CD4-positive, alpha-beta T cell (primary cell): ENCODE measurements around the gene TRPM5. TPM values are rescaled to one million over a fixed set of nuclear protein-coding genes. Genes with fewer than 3 reads are reported as not detected.
A peak's percentile ranks its signal among the peaks of the same experiment; 100 is the strongest.

Source experiments
- ATAC-seq: fragments of 200-7000 bp; cut with Tn5 transposase; one replicate; pipeline ENCODE4 v1.10.0; 2022; ENCODE audit warnings: mild to moderate bottlenecking; ENCODE audit not compliant: poor library complexity
- CTCF ChIA-PET: fragments of 350-600 bp; sonication (Branson Sonifier 250); formaldehyde crosslinking; loops from one replicate; lab custom pipeline; 2021; ENCODE audit warnings: antibody characterized with exemption, inconsistent platforms; lab: Charles Lee
- POLR2A ChIA-PET: fragments of 350-600 bp; sonication (Branson Sonifier 250); formaldehyde crosslinking; loops from one replicate; lab custom pipeline; 2021; ENCODE audit warnings: antibody characterized with exemption, inconsistent platforms; lab: Charles Lee
- DNase-seq, 14 experiments: peaks; one replicate each; pipeline ENCODE4 v3.0.0-alpha.2; 2013 to 2020; ENCODE audit warnings: mixed read lengths in 2 of 14
- H3K27ac ChIP-seq, 2 donors: one replicate each; pipeline versions ENCODE4 v1.5.1 to v1.7.0; 2013; ENCODE audit warnings: low read length in 2 of 2, low read depth in 1 of 2, mild to moderate bottlenecking in 1 of 2
- H3K27me3 ChIP-seq, 2 experiments: 1 replicate in 1 of 2; 2 replicates in 1 of 2; pipeline versions ENCODE4 v1.6.1 to v1.7.0; 2013; ENCODE audit warnings: low read length in 2 of 2, control low read depth in 1 of 2, mild to moderate bottlenecking in 1 of 2, moderate library complexity in 1 of 2; ENCODE audit not compliant: insufficient read depth in 2 of 2, control insufficient read depth in 1 of 2
- H3K36me3 ChIP-seq: one replicate; pipeline ENCODE4 v1.6.1; 2013; ENCODE audit warnings: low read length, control low read depth; ENCODE audit not compliant: insufficient read depth
- H3K4me1 ChIP-seq: one replicate; pipeline ENCODE4 v1.6.1; 2013; ENCODE audit warnings: low read length, control low read depth; ENCODE audit not compliant: insufficient read depth
- H3K4me3 ChIP-seq: one replicate; pipeline ENCODE4 v1.5.1; 2013; ENCODE audit warnings: mild to moderate bottlenecking, low read length, moderate library complexity
- H3K9me3 ChIP-seq, 2 experiments: 1 replicate in 1 of 2; 2 replicates in 1 of 2; pipeline versions ENCODE4 v1.6.1 to v1.7.0; 2013; ENCODE audit warnings: low read length in 2 of 2, mild to moderate bottlenecking in 2 of 2, control low read depth in 1 of 2, moderate library complexity in 1 of 2; ENCODE audit not compliant: control insufficient read depth in 1 of 2, insufficient read depth in 1 of 2
- H3K27ac Mint-ChIP-seq: one replicate; pipeline ENCODE4 v1.8.0; 2020; ENCODE audit warnings: mixed read lengths
- H3K27me3 Mint-ChIP-seq: one replicate; pipeline ENCODE4 v1.8.0; 2021; ENCODE audit warnings: mixed read lengths
- H3K36me3 Mint-ChIP-seq: one replicate; pipeline ENCODE4 v1.8.0; 2021; ENCODE audit warnings: low read depth, mixed read lengths
- H3K4me1 Mint-ChIP-seq: one replicate; pipeline ENCODE4 v1.8.0; 2021; ENCODE audit warnings: low read depth, mixed read lengths
- H3K4me3 Mint-ChIP-seq: one replicate; pipeline ENCODE4 v1.8.0; 2020; ENCODE audit warnings: mild to moderate bottlenecking, mixed read lengths
- H3K9me3 Mint-ChIP-seq: one replicate; pipeline ENCODE4 v1.8.0; 2020; ENCODE audit warnings: mixed read lengths
- intact Hi-C, 2 experiments: fragments of 100-400 bp; cut with DNase I in 1 of 2; cut with micrococcal nuclease in 1 of 2; formaldehyde crosslinking; loops; one replicate each; pipeline versions ENCODE4 v1.15.1 to v1.9.0; 2023 to 2025; cut with DNase I, micrococcal nuclease
- total RNA-seq, 174 experiments: library from RNA in 2 of 174; stranded (reverse) in 2 of 174; gene quantifications; one replicate each; pipeline ENCODE4 v1.2.3 and lab custom pipeline; 2021 to 2026
- TF ChIP-seq, protein P1 (sequence below): fragments of 200-600 bp; IDR thresholded peaks from one replicate; pipeline ENCODE4 v1.8.0; 2022; ENCODE audit warnings: antibody characterized with exemption, mild to moderate bottlenecking

The TRPM5 gene
- total RNA-seq, 2 experiments from 2014 or later, result 0.91 to 1.3 TPM

GRCh38 chr11:2423157-2424025 lies 20.9 kb downstream of the TRPM5 start:
- Mint-ChIP-seq H3K9me3 (no peaks in the 10 kb centered on the region), H3K27me3 (no peaks in the 10 kb centered on the region), H3K36me3 (no peaks in the 10 kb centered on the region), H3K4me1 (no peaks in the 10 kb centered on the region), H3K27ac (no peak overlapping the region), H3K4me3 (no peak overlapping the region)
- H3K27me3 ChIP-seq, result no peaks in the 10 kb centered on the region
- H3K36me3 ChIP-seq, result no peaks in the 10 kb centered on the region
- CTCF ChIA-PET, result no interaction called here
- intact Hi-C loops, result no loop called here
- no peak for ATAC-seq
- POLR2A ChIA-PET, result no interaction called here
- TF ChIP-seq, protein P1, sequence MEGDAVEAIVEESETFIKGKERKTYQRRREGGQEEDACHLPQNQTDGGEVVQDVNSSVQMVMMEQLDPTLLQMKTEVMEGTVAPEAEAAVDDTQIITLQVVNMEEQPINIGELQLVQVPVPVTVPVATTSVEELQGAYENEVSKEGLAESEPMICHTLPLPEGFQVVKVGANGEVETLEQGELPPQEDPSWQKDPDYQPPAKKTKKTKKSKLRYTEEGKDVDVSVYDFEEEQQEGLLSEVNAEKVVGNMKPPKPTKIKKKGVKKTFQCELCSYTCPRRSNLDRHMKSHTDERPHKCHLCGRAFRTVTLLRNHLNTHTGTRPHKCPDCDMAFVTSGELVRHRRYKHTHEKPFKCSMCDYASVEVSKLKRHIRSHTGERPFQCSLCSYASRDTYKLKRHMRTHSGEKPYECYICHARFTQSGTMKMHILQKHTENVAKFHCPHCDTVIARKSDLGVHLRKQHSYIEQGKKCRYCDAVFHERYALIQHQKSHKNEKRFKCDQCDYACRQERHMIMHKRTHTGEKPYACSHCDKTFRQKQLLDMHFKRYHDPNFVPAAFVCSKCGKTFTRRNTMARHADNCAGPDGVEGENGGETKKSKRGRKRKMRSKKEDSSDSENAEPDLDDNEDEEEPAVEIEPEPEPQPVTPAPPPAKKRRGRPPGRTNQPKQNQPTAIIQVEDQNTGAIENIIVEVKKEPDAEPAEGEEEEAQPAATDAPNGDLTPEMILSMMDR, result no peak
- H3K4me1 ChIP-seq, result peaks cover 17% of the 10 kb centered on the region
- no peak overlapping the region for H3K4me3 ChIP-seq
- peak in 1 of 14 experiments; percentile 33 for DNase-seq
- no peak overlapping the region for H3K27ac ChIP-seq
- H3K9me3 ChIP-seq, result peaks cover 0 to 4% of the 10 kb centered on the region in 2 experiments

GRCh38 chr11:2422461-2423156 lies 21.7 kb downstream of the TRPM5 start:
- POLR2A ChIA-PET, result no interaction called here
- CTCF ChIA-PET, result interaction anchor here (2.4 kb wide), 1 partner anchor 110 kb away, joined by 19 read pairs; no protein-coding TSS in a partner anchor
- DNase-seq (no peak), ATAC-seq (no peak)
- Histone ChIP-seq H3K27me3 (no peaks in the 10 kb centered on the region), H3K4me3 (no peak overlapping the region), H3K27ac (no peak overlapping the region), H3K36me3 (no peaks in the 10 kb centered on the region), H3K9me3 (peaks cover 0 to 4% of the 10 kb centered on the region in 2 experiments), H3K4me1 (peaks cover 14% of the 10 kb centered on the region)
- Mint-ChIP-seq H3K4me1 (no peaks in the 10 kb centered on the region), H3K9me3 (no peaks in the 10 kb centered on the region), H3K36me3 (no peaks in the 10 kb centered on the region), H3K4me3 (no peak overlapping the region), H3K27me3 (no peaks in the 10 kb centered on the region), H3K27ac (no peak overlapping the region)
- TF ChIP-seq, protein P1, result no peak
- intact Hi-C loops, result no loop called here

GRCh38 chr11:2421996-2422395 lies 22.3 kb downstream of the TRPM5 start:
- POLR2A ChIA-PET, result no interaction called here
- Histone ChIP-seq H3K9me3 (peaks cover 0 to 4% of the 10 kb centered on the region in 2 experiments), H3K4me3 (no peak overlapping the region), H3K36me3 (no peaks in the 10 kb centered on the region), H3K27ac (no peak overlapping the region), H3K27me3 (no peaks in the 10 kb centered on the region), H3K4me1 (peaks cover 14% of the 10 kb centered on the region)
- DNase-seq, result peak in 1 of 14 experiments; percentile 44
- TF ChIP-seq, protein P1, result no peak
- Mint-ChIP-seq H3K27ac (no peak overlapping the region), H3K4me1 (no peaks in the 10 kb centered on the region), H3K36me3 (no peaks in the 10 kb centered on the region), H3K9me3 (no peaks in the 10 kb centered on the region), H3K27me3 (no peaks in the 10 kb centered on the region), H3K4me3 (no peak overlapping the region)
- CTCF ChIA-PET, result interaction anchor here (2.4 to 3.5 kb wide), 2 partner anchors 110 to 118 kb away, joined by 19 to 89 read pairs; partner anchors contain the start of genes C11orf21 and TSPAN32
- intact Hi-C loops, result no loop called here
- ATAC-seq, result no peak
